ENCODE measurements around the gene ULBP2.
"Not testable (repeated sequence)": the region's sequence is repeated elsewhere in the genome, so short reads cannot be mapped to it uniquely, and the experiment has no call there.

The ULBP2 gene

GRCh38 chr6:149948616-149949015 lies 6.8 kb downstream of the ULBP2 start:
- no peak for DNase-seq (ENCODE audit: low read depth in 2 of 3, low spot score in 1 of 3)

- no peak for DNase-seq (ENCODE audit: low read depth in 2 of 3, low spot score in 1 of 3)
Observed at GRCh38 chr6:149950423-149950822, 8.6 kb downstream of the ULBP2 start.

GRCh38 chr6:149951096-149951495 lies 9.3 kb downstream of the ULBP2 start:
- no peak for DNase-seq (ENCODE audit: low read depth in 2 of 3, low spot score in 1 of 3)

- DNase-seq (ENCODE audit: low read depth in 2 of 3, low spot score in 1 of 3): no peak
Observed at GRCh38 chr6:149951626-149952025, 9.8 kb downstream of the ULBP2 start.

GRCh38 chr6:149953390-149953789 lies 11.6 kb downstream of the ULBP2 start:
- DNase-seq (ENCODE audit: low read depth in 2 of 3, low spot score in 1 of 3): not testable (repeated sequence)

GRCh38 chr6:149953934-149954327 lies 12.1 kb downstream of the ULBP2 start:
- DNase-seq (ENCODE audit: low read depth in 2 of 3, low spot score in 1 of 3): not testable (repeated sequence)

GRCh38 chr6:149954328-149954983 lies 12.6 kb downstream of the ULBP2 start:
- DNase-seq (ENCODE audit: low read depth in 2 of 3, low spot score in 1 of 3): not testable (repeated sequence)

GRCh38 chr6:149954984-149955653 lies 13.3 kb downstream of the ULBP2 start:
- DNase-seq (ENCODE audit: low read depth in 2 of 3, low spot score in 1 of 3): not testable (repeated sequence)

- DNase-seq (ENCODE audit: low read depth in 2 of 3, low spot score in 1 of 3): not testable (repeated sequence)
Observed at GRCh38 chr6:149955654-149956317, 14.0 kb downstream of the ULBP2 start.

- not testable (repeated sequence) for DNase-seq (ENCODE audit: low read depth in 2 of 3, low spot score in 1 of 3)
Observed at GRCh38 chr6:149958124-149958523, 16.3 kb downstream of the ULBP2 start.

GRCh38 chr6:149959806-149960205 lies 18.0 kb downstream of the ULBP2 start:
- DNase-seq (ENCODE audit: low read depth in 2 of 3, low spot score in 1 of 3): not testable (repeated sequence)

GRCh38 chr6:149960488-149960887 lies 18.7 kb downstream of the ULBP2 start:
- DNase-seq (ENCODE audit: low read depth in 2 of 3, low spot score in 1 of 3): no peak

GRCh38 chr6:149961728-149962425 lies 20.1 kb downstream of the ULBP2 start:
- peak in 1 of 3 donors; percentile 26 for DNase-seq (ENCODE audit: low read depth in 2 of 3, low spot score in 1 of 3)

- DNase-seq (ENCODE audit: low read depth in 2 of 3, low spot score in 1 of 3): no peak
Observed at GRCh38 chr6:149962461-149963211, 20.8 kb downstream of the ULBP2 start.

- DNase-seq (ENCODE audit: low read depth in 2 of 3, low spot score in 1 of 3): peak in 2 of 3 donors; percentile 29 to 34
Observed at GRCh38 chr6:149963212-149963461, 21.3 kb downstream of the ULBP2 start.

- DNase-seq (ENCODE audit: low read depth in 2 of 3, low spot score in 1 of 3): peak; percentile 72 to 84 (median 76)
Observed at GRCh38 chr6:149963462-149964307, 21.9 kb downstream of the ULBP2 start, which contains the start of gene ULBP1. Gene ULBP1, plus strand, starts transcription at chr6:149963943. Its CDS starts 107 bp downstream, at chr6:149964050.

- no peak for DNase-seq (ENCODE audit: low read depth in 2 of 3, low spot score in 1 of 3)
Observed at GRCh38 chr6:149964308-149965193, 22.7 kb downstream of the ULBP2 start.

GRCh38 chr6:149965194-149966020 lies 23.6 kb downstream of the ULBP2 start:
- no peak for DNase-seq (ENCODE audit: low read depth in 2 of 3, low spot score in 1 of 3)
